Ramos (cell line): ENCODE results near the gene CRIP1.

Experiments used
- in situ Hi-C: fragments of 300-500 bp; cut with MboI; formaldehyde crosslinking; loops from one replicate; pipeline ENCODE4 v1.14.3; 2022; ENCODE audit warnings: low sequenced_read_pairs; ENCODE audit not compliant: unreplicated experiment

The CRIP1 gene

GRCh38 chr14:105501504-105502291 is 15.0 kb downstream of the CRIP1 start:
- in situ Hi-C loops = no loop called here

GRCh38 chr14:105502446-105503295 is 16.0 kb downstream of the CRIP1 start:
- in situ Hi-C loops = no loop called here

GRCh38 chr14:105503296-105503640 is 16.6 kb downstream of the CRIP1 start:
- in situ Hi-C loops = no loop called here

- in situ Hi-C loops = no loop called here
Measured at GRCh38 chr14:105503935-105504692, 17.4 kb downstream of the CRIP1 start.

GRCh38 chr14:105505101-105505500 is 18.4 kb downstream of the CRIP1 start:
- in situ Hi-C loops = no loop called here

- in situ Hi-C loops = no loop called here
Measured at GRCh38 chr14:105507247-105507646, 20.6 kb downstream of the CRIP1 start.

- in situ Hi-C loops = no loop called here
Measured at GRCh38 chr14:105508069-105508468, 21.4 kb downstream of the CRIP1 start.

GRCh38 chr14:105508601-105509000 is 21.9 kb downstream of the CRIP1 start:
- in situ Hi-C loops = no loop called here

GRCh38 chr14:105517096-105517495 is 30.4 kb downstream of the CRIP1 start:
- in situ Hi-C loops = loop anchor here (5.0 kb wide), 1 partner anchor 145 kb away; no protein-coding TSS in a partner anchor

GRCh38 chr14:105519946-105520698 is 33.4 kb downstream of the CRIP1 start:
- in situ Hi-C loops = loop anchor here (5.0 kb wide), 1 partner anchor 148 kb away; no protein-coding TSS in a partner anchor

- in situ Hi-C loops = no loop called here
Measured at GRCh38 chr14:105525326-105525725, 38.6 kb downstream of the CRIP1 start.

GRCh38 chr14:105525861-105526775 is 39.4 kb downstream of the CRIP1 start, which contains the start of gene TMEM121:
TSS of gene TMEM121 (plus strand) at chr14:105526583. CDS start at chr14:105528835, 2,252 bp downstream.
- in situ Hi-C loops = no loop called here

- in situ Hi-C loops = no loop called here
Measured at GRCh38 chr14:105526776-105527380, 40.2 kb downstream of the CRIP1 start.

GRCh38 chr14:105527381-105527825 is 40.7 kb downstream of the CRIP1 start:
- in situ Hi-C loops = no loop called here

- in situ Hi-C loops = no loop called here
Measured at GRCh38 chr14:105527826-105528585, 41.3 kb downstream of the CRIP1 start.

GRCh38 chr14:105528586-105529318 is 42.1 kb downstream of the CRIP1 start:
- in situ Hi-C loops = no loop called here

GRCh38 chr14:105529319-105529568 is 42.6 kb downstream of the CRIP1 start:
- in situ Hi-C loops = no loop called here
